ENCODE data around the gene STXBP6. TPM values are rescaled to one million over a fixed set of nuclear protein-coding genes. Genes with fewer than 3 reads are reported as not detected.

The STXBP6 gene
- total RNA-seq, 1 donor from 2014 or later: not detected

- DNase-seq: no peak
- intact Hi-C loops (cut with micrococcal nuclease): no loop called here
- H3K4me3 Mint-ChIP-seq: no peak overlapping the region
Measured at GRCh38 chr14:24890716-24891115, 159.2 kb downstream of the STXBP6 start.

GRCh38 chr14:24889843-24890242, 160.1 kb downstream of the STXBP6 start:
- Mint-ChIP-seq H3K9me3 (no peaks in the 10 kb centered on the region), H3K36me3 (ENCODE audit: low read depth) (no peaks in the 10 kb centered on the region), H3K4me3 (no peak overlapping the region), H3K27me3 (peaks cover 2% of the 10 kb centered on the region), H3K4me1 (no peaks in the 10 kb centered on the region), H3K27ac (no peak overlapping the region)
- DNase-seq: no peak
- intact Hi-C loops (cut with micrococcal nuclease): no loop called here

More at GRCh38 chr14:24890716-24891115, 159.2 kb downstream of the STXBP6 start:
- H3K36me3 Mint-ChIP-seq (ENCODE audit: low read depth): no peaks in the 10 kb centered on the region
- H3K9me3 Mint-ChIP-seq: no peaks in the 10 kb centered on the region
- no peaks in the 10 kb centered on the region for H3K4me1 Mint-ChIP-seq
- H3K27me3 Mint-ChIP-seq: peaks cover 2% of the 10 kb centered on the region
- no peak overlapping the region for H3K27ac Mint-ChIP-seq

GRCh38 chr14:24888532-24888931, 161.4 kb downstream of the STXBP6 start:
- Mint-ChIP-seq H3K36me3 (ENCODE audit: low read depth) (no peaks in the 10 kb centered on the region), H3K4me1 (no peaks in the 10 kb centered on the region), H3K27ac (no peak overlapping the region), H3K9me3 (no peaks in the 10 kb centered on the region), H3K27me3 (peaks cover 2% of the 10 kb centered on the region), H3K4me3 (no peak overlapping the region)
- no peak for DNase-seq
- intact Hi-C loops (cut with micrococcal nuclease): no loop called here

- H3K9me3 Mint-ChIP-seq: no peaks in the 10 kb centered on the region
- H3K27ac Mint-ChIP-seq: no peak overlapping the region
Measured at GRCh38 chr14:24887623-24888304, 162.2 kb downstream of the STXBP6 start.

GRCh38 chr14:24885410-24885913, 164.5 kb downstream of the STXBP6 start:
- H3K4me3 Mint-ChIP-seq: no peak overlapping the region
- no peaks in the 10 kb centered on the region for H3K9me3 Mint-ChIP-seq
- intact Hi-C loops (cut with micrococcal nuclease): no loop called here
- no peaks in the 10 kb centered on the region for H3K36me3 Mint-ChIP-seq (ENCODE audit: low read depth)
- DNase-seq: no peak
- H3K4me1 Mint-ChIP-seq: no peaks in the 10 kb centered on the region
- H3K27ac Mint-ChIP-seq: no peak overlapping the region
- H3K27me3 Mint-ChIP-seq: peaks cover 2% of the 10 kb centered on the region

More at GRCh38 chr14:24887623-24888304, 162.2 kb downstream of the STXBP6 start:
- no peak for DNase-seq
- peaks cover 2% of the 10 kb centered on the region for H3K27me3 Mint-ChIP-seq
- intact Hi-C loops (cut with micrococcal nuclease): no loop called here
- H3K4me3 Mint-ChIP-seq: no peak overlapping the region
- no peaks in the 10 kb centered on the region for H3K4me1 Mint-ChIP-seq
- H3K36me3 Mint-ChIP-seq (ENCODE audit: low read depth): no peaks in the 10 kb centered on the region

GRCh38 chr14:24883576-24883975, 166.4 kb downstream of the STXBP6 start:
- Mint-ChIP-seq H3K36me3 (ENCODE audit: low read depth) (no peaks in the 10 kb centered on the region), H3K4me3 (no peak overlapping the region), H3K27ac (no peak overlapping the region), H3K9me3 (no peaks in the 10 kb centered on the region), H3K27me3 (peaks cover 2% of the 10 kb centered on the region), H3K4me1 (no peaks in the 10 kb centered on the region)
- intact Hi-C loops (cut with micrococcal nuclease): no loop called here
- DNase-seq: no peak

GRCh38 chr14:24881116-24881893, 168.6 kb downstream of the STXBP6 start:
- no peaks in the 10 kb centered on the region for H3K4me1 Mint-ChIP-seq
- intact Hi-C loops (cut with micrococcal nuclease): no loop called here

GRCh38 chr14:24880689-24881088, 169.3 kb downstream of the STXBP6 start:
- Mint-ChIP-seq H3K27ac (no peak overlapping the region), H3K4me1 (no peaks in the 10 kb centered on the region), H3K4me3 (no peak overlapping the region), H3K36me3 (ENCODE audit: low read depth) (no peaks in the 10 kb centered on the region), H3K9me3 (no peaks in the 10 kb centered on the region), H3K27me3 (peaks cover 9% of the 10 kb centered on the region)
- DNase-seq: no peak
- intact Hi-C loops (cut with micrococcal nuclease): no loop called here

More at GRCh38 chr14:24881116-24881893, 168.6 kb downstream of the STXBP6 start:
- Mint-ChIP-seq H3K4me3 (no peak overlapping the region), H3K9me3 (no peaks in the 10 kb centered on the region), H3K27me3 (peaks cover 7% of the 10 kb centered on the region), H3K27ac (no peak overlapping the region), H3K36me3 (ENCODE audit: low read depth) (no peaks in the 10 kb centered on the region)
- no peak for DNase-seq

- Mint-ChIP-seq H3K27me3 (peaks cover 14% of the 10 kb centered on the region), H3K4me3 (no peak overlapping the region), H3K27ac (no peak overlapping the region), H3K4me1 (no peaks in the 10 kb centered on the region), H3K9me3 (no peaks in the 10 kb centered on the region), H3K36me3 (ENCODE audit: low read depth) (no peaks in the 10 kb centered on the region)
- DNase-seq: no peak
- intact Hi-C loops (cut with micrococcal nuclease): no loop called here
Measured at GRCh38 chr14:24879661-24880386, 170.1 kb downstream of the STXBP6 start.

- DNase-seq: no peak
- no peaks in the 10 kb centered on the region for H3K36me3 Mint-ChIP-seq (ENCODE audit: low read depth)
- H3K4me1 Mint-ChIP-seq: no peaks in the 10 kb centered on the region
- peaks cover 14% of the 10 kb centered on the region for H3K27me3 Mint-ChIP-seq
- no peak overlapping the region for H3K27ac Mint-ChIP-seq
- no peaks in the 10 kb centered on the region for H3K9me3 Mint-ChIP-seq
- no peak overlapping the region for H3K4me3 Mint-ChIP-seq
- intact Hi-C loops (cut with micrococcal nuclease): no loop called here
Measured at GRCh38 chr14:24876996-24877395, 173.0 kb downstream of the STXBP6 start.

GRCh38 chr14:24875991-24876878, 173.7 kb downstream of the STXBP6 start:
- H3K4me3 Mint-ChIP-seq: no peak overlapping the region
- no peaks in the 10 kb centered on the region for H3K36me3 Mint-ChIP-seq (ENCODE audit: low read depth)
- no peaks in the 10 kb centered on the region for H3K4me1 Mint-ChIP-seq
- peaks cover 14% of the 10 kb centered on the region for H3K27me3 Mint-ChIP-seq
- H3K9me3 Mint-ChIP-seq: no peaks in the 10 kb centered on the region
- H3K27ac Mint-ChIP-seq: no peak overlapping the region
- DNase-seq: no peak
- intact Hi-C loops (cut with micrococcal nuclease): no loop called here

GRCh38 chr14:24875203-24875838, 174.6 kb downstream of the STXBP6 start:
- H3K27me3 Mint-ChIP-seq: peaks cover 14% of the 10 kb centered on the region
- H3K9me3 Mint-ChIP-seq: no peaks in the 10 kb centered on the region
- DNase-seq: no peak
- H3K4me1 Mint-ChIP-seq: no peaks in the 10 kb centered on the region
- intact Hi-C loops (cut with micrococcal nuclease): no loop called here
- H3K27ac Mint-ChIP-seq: no peak overlapping the region
- no peaks in the 10 kb centered on the region for H3K36me3 Mint-ChIP-seq (ENCODE audit: low read depth)
- H3K4me3 Mint-ChIP-seq: no peak overlapping the region

All from activated CD4-positive, alpha-beta T cell treated with anti-CD3 and anti-CD28 coated beads, Interleukin-2, amount 10 ng/mL, durations not matched to agents 24 days and 14 days (primary cell).